Measurements from ENCODE around the gene TAF11L6. TPM values are rescaled to one million over a fixed set of nuclear protein-coding genes. Genes with fewer than 3 reads are reported as not detected.
"Not testable (repeated sequence)": the region's sequence is repeated elsewhere in the genome, so short reads cannot be mapped to it uniquely, and the experiment has no call there.

TAF11L6 gene
- not detected for total RNA-seq

GRCh38 chr5:17528369-17528768 lies at the start of gene TAF11L6:
Gene TAF11L6 (plus strand): TSS chr5:17528669.
- H3K27ac ChIP-seq; H3K36me3 ChIP-seq; intact Hi-C loops (cut with DNase I); DNase-seq; H3K4me1 ChIP-seq; H3K4me3 ChIP-seq (replicated peaks in 1 of 3); H3K9me3 ChIP-seq; H3K27me3 ChIP-seq: not testable (repeated sequence)
- no CpG with 5 or more reads among the region's 15 CpGs for WGBS, 2 donors

- no peaks in the 10 kb centered on the region for H3K9me3 ChIP-seq
- no peaks in the 10 kb centered on the region for H3K4me1 ChIP-seq
- no peaks in the 10 kb centered on the region for H3K27me3 ChIP-seq
- intact Hi-C loops (cut with DNase I): no loop called here
- no peak overlapping the region for H3K4me3 ChIP-seq (replicated peaks in 1 of 3)
- TF ChIP-seq CTCF (IDR thresholded peaks at IDR 0.05) (no peak), POLR2A (IDR thresholded peaks at IDR 0.05) (no peak)
- H3K27ac ChIP-seq: no peak overlapping the region
- DNase-seq: no peak
- 79 to 81% methylated on average over 4 of the region's 4 CpGs for WGBS, 2 donors
- no peaks in the 10 kb centered on the region for H3K36me3 ChIP-seq
Measured at GRCh38 chr5:17481378-17481777, 47.1 kb upstream of the TAF11L6 start.

- Histone ChIP-seq H3K4me1 (no peaks in the 10 kb centered on the region), H3K4me3 (replicated peaks in 1 of 3) (no peak overlapping the region), H3K9me3 (no peaks in the 10 kb centered on the region), H3K27ac (no peak overlapping the region), H3K36me3 (no peaks in the 10 kb centered on the region), H3K27me3 (no peaks in the 10 kb centered on the region)
- WGBS, 2 donors: 79 to 89% methylated on average over 2 of the region's 2 CpGs
- DNase-seq: no peak
- intact Hi-C loops (cut with DNase I): no loop called here
- TF ChIP-seq POLR2A (IDR thresholded peaks at IDR 0.05) (no peak), CTCF (IDR thresholded peaks at IDR 0.05) (no peak)
Measured at GRCh38 chr5:17482790-17483189, 45.7 kb upstream of the TAF11L6 start.

GRCh38 chr5:17486464-17487173 lies 41.9 kb upstream of the TAF11L6 start:
- WGBS, 2 donors: 93 to 94% methylated on average over 10 of the region's 10 CpGs
- H3K9me3 ChIP-seq; H3K4me3 ChIP-seq (replicated peaks in 1 of 3); H3K27me3 ChIP-seq; intact Hi-C loops (cut with DNase I); DNase-seq; H3K27ac ChIP-seq; H3K36me3 ChIP-seq; H3K4me1 ChIP-seq: not testable (repeated sequence)

- Histone ChIP-seq H3K27ac (no peak overlapping the region), H3K9me3 (no peaks in the 10 kb centered on the region), H3K4me3 (replicated peaks in 1 of 3) (no peak overlapping the region), H3K4me1 (no peaks in the 10 kb centered on the region), H3K27me3 (no peaks in the 10 kb centered on the region), H3K36me3 (no peaks in the 10 kb centered on the region)
- intact Hi-C loops (cut with DNase I): no loop called here
- 89 to 100% methylated on average over 1 of the region's 1 CpG for WGBS, 2 donors
- DNase-seq: no peak
- TF ChIP-seq CTCF (IDR thresholded peaks at IDR 0.05): no peak
- TF ChIP-seq POLR2A (IDR thresholded peaks at IDR 0.05): no peak
Measured at GRCh38 chr5:17487174-17487512, 41.3 kb upstream of the TAF11L6 start.

GRCh38 chr5:17491257-17491656 lies 37.2 kb upstream of the TAF11L6 start:
- H3K27me3 ChIP-seq; H3K4me1 ChIP-seq; intact Hi-C loops (cut with DNase I); H3K9me3 ChIP-seq; DNase-seq; H3K36me3 ChIP-seq; H3K4me3 ChIP-seq (replicated peaks in 1 of 3); H3K27ac ChIP-seq: not testable (repeated sequence)
- WGBS, 2 donors: 94 to 97% methylated on average over 11 to 15 of the region's 23 CpGs

GRCh38 chr5:17492770-17493169 lies 35.7 kb upstream of the TAF11L6 start:
- TF ChIP-seq POLR2A (IDR thresholded peaks at IDR 0.05) (no peak), CTCF (IDR thresholded peaks at IDR 0.05) (no peak)

More at GRCh38 chr5:17492770-17493169, 35.7 kb upstream of the TAF11L6 start:
- WGBS, 2 donors: 85 to 92% methylated on average over 3 of the region's 3 CpGs
- Histone ChIP-seq H3K4me3 (replicated peaks in 1 of 3) (no peak overlapping the region), H3K27me3 (no peaks in the 10 kb centered on the region), H3K27ac (no peak overlapping the region), H3K4me1 (no peaks in the 10 kb centered on the region), H3K9me3 (no peaks in the 10 kb centered on the region), H3K36me3 (no peaks in the 10 kb centered on the region)
- DNase-seq: no peak
- intact Hi-C loops (cut with DNase I): no loop called here
